Measurements from ENCODE around the gene ASCC3.

DNA sequence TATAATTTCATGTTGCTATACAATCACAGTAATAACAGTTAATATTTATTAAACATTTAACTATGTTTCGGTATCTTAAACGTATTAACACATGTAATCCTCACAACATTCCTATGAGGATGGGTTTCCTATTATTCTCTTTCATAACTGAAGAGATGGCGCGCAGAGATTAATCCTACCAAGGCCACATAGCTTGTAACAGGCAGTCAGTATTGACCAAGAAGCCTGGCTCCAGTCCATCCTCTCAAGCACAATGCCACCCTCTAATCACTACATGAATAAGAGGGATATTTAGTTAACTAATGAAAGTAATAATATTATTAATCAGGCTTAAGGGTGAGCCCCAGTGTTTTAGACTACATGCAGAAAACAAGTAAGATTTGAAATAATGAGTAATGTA is 266.7 kb downstream of the ASCC3 start:
- no peak for TF ChIP-seq POLR2AphosphoS5 (IDR thresholded peaks at IDR 0.05)
- TF ChIP-seq, protein P1, sequence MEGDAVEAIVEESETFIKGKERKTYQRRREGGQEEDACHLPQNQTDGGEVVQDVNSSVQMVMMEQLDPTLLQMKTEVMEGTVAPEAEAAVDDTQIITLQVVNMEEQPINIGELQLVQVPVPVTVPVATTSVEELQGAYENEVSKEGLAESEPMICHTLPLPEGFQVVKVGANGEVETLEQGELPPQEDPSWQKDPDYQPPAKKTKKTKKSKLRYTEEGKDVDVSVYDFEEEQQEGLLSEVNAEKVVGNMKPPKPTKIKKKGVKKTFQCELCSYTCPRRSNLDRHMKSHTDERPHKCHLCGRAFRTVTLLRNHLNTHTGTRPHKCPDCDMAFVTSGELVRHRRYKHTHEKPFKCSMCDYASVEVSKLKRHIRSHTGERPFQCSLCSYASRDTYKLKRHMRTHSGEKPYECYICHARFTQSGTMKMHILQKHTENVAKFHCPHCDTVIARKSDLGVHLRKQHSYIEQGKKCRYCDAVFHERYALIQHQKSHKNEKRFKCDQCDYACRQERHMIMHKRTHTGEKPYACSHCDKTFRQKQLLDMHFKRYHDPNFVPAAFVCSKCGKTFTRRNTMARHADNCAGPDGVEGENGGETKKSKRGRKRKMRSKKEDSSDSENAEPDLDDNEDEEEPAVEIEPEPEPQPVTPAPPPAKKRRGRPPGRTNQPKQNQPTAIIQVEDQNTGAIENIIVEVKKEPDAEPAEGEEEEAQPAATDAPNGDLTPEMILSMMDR (IDR thresholded peaks at IDR 0.05), result no peak
- no peak for TF ChIP-seq POLR2A (IDR thresholded peaks at IDR 0.05)
- no peak for TF ChIP-seq EP300 (IDR thresholded peaks at IDR 0.05)
